Loucy (cell line): ENCODE measurements around the gene DDX39A.

ENCODE experiments used
- CTCF ChIP-seq: fragments of 200-600 bp; sonication (generic); conservative IDR thresholded peaks from 2 replicates; pipeline ENCODE4 v1.5.1; 2014; ENCODE audit warnings: mild to moderate bottlenecking, antibody characterized with exemption, low read length
- EZH2phosphoT487 ChIP-seq: fragments of 200-600 bp; IDR thresholded peaks from 2 replicates; pipeline ENCODE4 v1.6.1; 2018; ENCODE audit warnings: antibody characterized with exemption, mild to moderate bottlenecking, moderate library complexity, borderline replicate concordance

GRCh38 chr19:14435320-14436050 lies 16.3 kb upstream of the DDX39A start:
- TF ChIP-seq CTCF (no peak), EZH2phosphoT487 (no peak)
